Heart right ventricle (tissue), 16 donors: Measurements from ENCODE around the gene PRDX5. TPM values are rescaled to one million over a fixed set of nuclear protein-coding genes. Genes with fewer than 3 reads are reported as not detected.

ENCODE experiments used
- ATAC-seq, 8 donors: fragments of 200-7000 bp; cut with Tn5 transposase; one replicate each; pipeline ENCODE4 v1.9.1; 2020; ENCODE audit warnings: mild to moderate bottlenecking in 8 of 8, moderate library complexity in 8 of 8, moderate number of reproducible peaks in 1 of 8
- DNase-seq, 2 donors: peaks; one replicate each; pipeline ENCODE4 v3.0.0-alpha.2; 2020
- H3K27ac ChIP-seq, 10 donors: fragments of 200-600 bp; sonication (generic) in 2 of 10; one replicate each; pipeline versions ENCODE4 v1.5.0 to v1.8.0; 2020 to 2022; ENCODE audit warnings: mild to moderate bottlenecking in 3 of 10
- H3K27me3 ChIP-seq, 7 donors: fragments of 200-600 bp; one replicate each; pipeline ENCODE4 v1.8.0; 2021 to 2022; ENCODE audit warnings: mild to moderate bottlenecking in 2 of 7
- H3K36me3 ChIP-seq, 9 donors: fragments of 200-600 bp; sonication (generic) in 1 of 9; one replicate each; pipeline versions ENCODE4 v1.5.0 to v1.8.0; 2020 to 2022; ENCODE audit warnings: mild to moderate bottlenecking in 2 of 9
- H3K4me1 ChIP-seq, 9 donors: fragments of 200-600 bp; sonication (generic) in 1 of 9; one replicate each; pipeline versions ENCODE4 v1.5.0 to v1.8.0; 2020 to 2022; ENCODE audit warnings: mild to moderate bottlenecking in 4 of 9
- H3K4me3 ChIP-seq, 10 donors: fragments of 200-600 bp; sonication (generic) in 2 of 10; one replicate each; pipeline versions ENCODE4 v1.5.0 to v1.8.0; 2020 to 2022; ENCODE audit warnings: mild to moderate bottlenecking in 7 of 10, moderate library complexity in 2 of 10
- H3K9me3 ChIP-seq, 11 donors: fragments of 200-600 bp in 10 of 11; sonication (generic) in 2 of 11; one replicate each; pipeline versions ENCODE4 v1.5.0 to v1.8.0; 2013 to 2022; ENCODE audit warnings: mild to moderate bottlenecking in 2 of 11, control low read depth in 1 of 11, moderate library complexity in 1 of 11
- CTCF ChIP-seq, 9 donors: fragments of 200-600 bp; sonication (generic) in 2 of 9; IDR thresholded peaks; one replicate each; pipeline versions ENCODE4 v1.5.0 to v1.8.0; 2021 to 2022; ENCODE audit warnings: antibody characterized with exemption in 9 of 9, mild to moderate bottlenecking in 5 of 9, moderate library complexity in 1 of 9
- WGBS, 2 donors: extraction: QIAGEN DNeasy Blood & Tissue Kit; methylation state at CpG; one replicate each; pipeline ENCODE4 v1.1.7; 2013; ENCODE audit warnings: inconsistent platforms in 1 of 2; 5-methylcytosine and 5-hydroxymethylcytosine counted together
- intact Hi-C, 10 donors: fragments of 100-400 bp; cut with DNase I; formaldehyde crosslinking; loops; one replicate each; pipeline versions ENCODE4 v1.11.1 to v1.14.2; 2022
- polyA plus RNA-seq, 2 donors: library from polyadenylated mRNA; stranded (reverse); fragments of 200-250 nt; gene quantifications; one replicate each; pipeline ENCODE4 v1.2.3, GENCODE V29; 2013
- total RNA-seq, 10 donors: library from RNA; stranded (reverse); fragmentation: NEBNext Ultra II Directional in 3 of 10; extraction: Animal tissue kit (Norgen Biotek cat#: 25700) in 3 of 10; gene quantifications; one replicate each; pipeline versions ENCODE4 v1.2.1 to v1.2.4, GENCODE V29; 2021 to 2023
- donor health status: Arrhythmogenic right ventricular cardiomyopathy.
- donor health status: ischemic (EF 13 %, LVEDD 7.1; RV severe dilation, severe dysfunction).
- donor health status: healthy with polysubstance abuse.
- donor health status: DM: no; HTN: yes; CAD: no.
- donor health status: DM: no; HTN: no; CAD: no.
- donor health status: ischemic (EF 25% LVEDD 6.9; RV normal size, moderate dysfunction).
- donor health status: ischemic (EF 25% LVEDD 5.7; RV mildly dilated, moderate dysfunction).
- donor health status: healthy.
- donor health status: DM: yes; HTN: yes; CAD: no.
- donor health status: Ischemic cardiomyopathy.
- donor health status: ischemic (EF 35%, LVEDD 5.7; RV mildly dilated, moderate dysfunction).
- donor health status: nonischemic (EF 11% LVEDD 7.7; RV severe dilation, severe dysfunction).
- donor health status: DM: yes; HTN: yes; CAD: no.
- donor health status: PGD.
- donor health status: ischemic (EF 29% LVEDD 5.4; RV normal size, mild dysfunction).
- donor health status: nonischemic (EF 23%, LVEDD 6.1; RV moderate dilation, normal function).

PRDX5 gene
- total and polyA plus RNA-seq, 12 donors, result 264 to 750 (median 292) TPM

- WGBS, 2 donors, result 93 to 94% methylated on average over 15 of the region's 15 CpGs
These were observed 42.7 kb upstream of the PRDX5 start for GRCh38 chr11:64275031-64275800.

GRCh38 chr11:64275841-64276240, 42.1 kb upstream of the PRDX5 start:
- peaks cover 0 to 29% (median 15%) of the 10 kb centered on the region in 9 donors for H3K4me1 ChIP-seq
- DNase-seq (no peak), ATAC-seq (no peak)
- H3K27me3 ChIP-seq, result no peaks in the 10 kb centered on the region
- intact Hi-C loops, result no loop called here
- peaks cover 0 to 50% (median 4%) of the 10 kb centered on the region in 9 donors for H3K36me3 ChIP-seq
- WGBS, 2 donors, result 85 to 90% methylated on average over 2 of the region's 2 CpGs
- no peaks in the 10 kb centered on the region for H3K9me3 ChIP-seq
- no peak overlapping the region for H3K27ac ChIP-seq
- no peak for TF ChIP-seq CTCF (IDR thresholded peaks at IDR 0.05)
- no peak overlapping the region for H3K4me3 ChIP-seq

More at GRCh38 chr11:64275031-64275800, 42.7 kb upstream of the PRDX5 start:
- Histone ChIP-seq H3K9me3 (no peaks in the 10 kb centered on the region), H3K27me3 (no peaks in the 10 kb centered on the region), H3K4me1 (peaks cover 0 to 28% (median 15%) of the 10 kb centered on the region in 9 donors), H3K27ac (no peak overlapping the region), H3K36me3 (peaks cover 0 to 47% (median 4%) of the 10 kb centered on the region in 9 donors), H3K4me3 (no peak overlapping the region)
- TF ChIP-seq CTCF (IDR thresholded peaks at IDR 0.05), result no peak
- ATAC-seq (no peak), DNase-seq (no peak)
- intact Hi-C loops, result no loop called here

GRCh38 chr11:64276653-64277431, 41.1 kb upstream of the PRDX5 start:
- intact Hi-C loops, result no loop called here
- Histone ChIP-seq H3K9me3 (no peaks in the 10 kb centered on the region), H3K4me3 (no peak overlapping the region), H3K27me3 (no peaks in the 10 kb centered on the region), H3K36me3 (peaks cover 0 to 60% (median 4%) of the 10 kb centered on the region in 9 donors), H3K4me1 (peaks cover 0 to 34% (median 13%) of the 10 kb centered on the region in 9 donors), H3K27ac (no peak overlapping the region)
- no peak for ATAC-seq
- no peak for TF ChIP-seq CTCF (IDR thresholded peaks at IDR 0.05)
- 82 to 85% methylated on average over 17 of the region's 17 CpGs for WGBS, 2 donors
- DNase-seq, result no peak

GRCh38 chr11:64278576-64279190, 39.2 kb upstream of the PRDX5 start:
- no peak overlapping the region for H3K4me3 ChIP-seq
- H3K9me3 ChIP-seq, result no peaks in the 10 kb centered on the region
- no peak for TF ChIP-seq CTCF (IDR thresholded peaks at IDR 0.05)
- 85 to 89% methylated on average over 8 of the region's 8 CpGs for WGBS, 2 donors
- H3K27ac ChIP-seq, result no peak overlapping the region
- H3K4me1 ChIP-seq, result peaks cover under 1 to 36% (median 15%) of the 10 kb centered on the region in 9 donors
- H3K27me3 ChIP-seq, result no peaks in the 10 kb centered on the region
- ATAC-seq (no peak), DNase-seq (no peak)
- H3K36me3 ChIP-seq, result peaks cover 0 to 78% (median 4%) of the 10 kb centered on the region in 9 donors
- intact Hi-C loops, result no loop called here
